Transverse colon (tissue), 4 donors: ENCODE measurements around the gene PIK3R5. TPM values are rescaled to one million over a fixed set of nuclear protein-coding genes. Genes with fewer than 3 reads are reported as not detected.

Experiments
- DNase-seq: peaks from one replicate; pipeline ENCODE4 v3.0.0-alpha.2; 2019
- H3K27ac ChIP-seq, 4 donors: fragments of 200-600 bp; sonication (generic); 2 replicates each; pipeline ENCODE4 v1.5.1; 2016 to 2018; ENCODE audit warnings: inconsistent platforms in 4 of 4
- H3K27me3 ChIP-seq: fragments of 200-600 bp; sonication (generic); 2 replicates; pipeline ENCODE4 v1.5.1; 2017; ENCODE audit warnings: inconsistent platforms
- H3K36me3 ChIP-seq, 4 donors: fragments of 200-600 bp; sonication (generic); 2 replicates each; pipeline ENCODE4 v1.5.1; 2017 to 2019; ENCODE audit warnings: inconsistent platforms in 4 of 4
- H3K4me1 ChIP-seq, 4 donors: fragments of 200-600 bp; sonication (generic); 2 replicates each; pipeline ENCODE4 v1.5.1; 2017 to 2020; ENCODE audit warnings: inconsistent platforms in 4 of 4
- H3K4me3 ChIP-seq, 4 donors: fragments of 200-600 bp; sonication (generic); 1 replicate in 1 of 4; 2 replicates in 3 of 4; pipeline versions ENCODE4 v1.5.1 to v1.6.1; 2017 to 2019; ENCODE audit warnings: inconsistent platforms in 4 of 4
- H3K9me3 ChIP-seq, 2 donors: fragments of 200-600 bp; sonication (generic); 2 replicates each; pipeline ENCODE4 v1.5.1; 2017 to 2019; ENCODE audit warnings: inconsistent platforms in 2 of 2
- EP300 ChIP-seq: sonication (generic); formaldehyde crosslinking; IDR thresholded peaks from one replicate; pipeline ENCODE4 v1.6.1; 2017; ENCODE audit warnings: antibody characterized with exemption, low read depth
- POLR2A ChIP-seq: fragments of 450-650 bp; IDR thresholded peaks from one replicate; pipeline ENCODE4 v1.6.1; 2016; ENCODE audit warnings: antibody characterized with exemption, mild to moderate bottlenecking, moderate library complexity
- POLR2AphosphoS5 ChIP-seq, 3 donors: sonication (generic); formaldehyde crosslinking; IDR thresholded peaks; one replicate each; pipeline ENCODE4 v1.6.1; 2016; ENCODE audit warnings: antibody characterized with exemption in 3 of 3
- WGBS, 2 donors: methylation state at CpG; one replicate each; pipeline ENCODE4 v1.1.5; 2018; ENCODE audit warnings: low coverage in 1 of 2; 5-methylcytosine and 5-hydroxymethylcytosine counted together
- in situ Hi-C, 4 donors: fragments of 200-750 bp; cut with MboI; loops; one replicate each; pipeline versions ENCODE4 v1.15.0 to v1.15.1; 2017; ENCODE audit warnings: low sequenced_read_pairs in 3 of 4, low pct_ligation_motif_present in 1 of 4, low pct_unique_long_range_greater_than_20kb in 1 of 4
- intact Hi-C: fragments of 100-400 bp; cut with DNase I; formaldehyde crosslinking; loops from one replicate; pipeline ENCODE4 v1.15.1; 2023; ENCODE audit warnings: low total_unique reads
- total RNA-seq, 4 donors: library from RNA; depleted of rRNA; stranded (reverse); fragments of >200 nt; gene quantifications; one replicate each; pipeline ENCODE4 v1.1.0, GENCODE V29; 2016
- TF ChIP-seq, protein P1 (sequence below), 5 experiments: fragments of 200-600 bp in 3 of 5; fragments of 450-650 bp in 2 of 5; sonication (generic) in 3 of 5; IDR thresholded peaks; 1 replicate in 2 of 5; 2 replicates in 3 of 5; pipeline ENCODE4 v1.5.1; 2016 to 2017; ENCODE audit warnings: antibody characterized with exemption in 5 of 5, inconsistent platforms in 3 of 5, mild to moderate bottlenecking in 2 of 5, moderate library complexity in 1 of 5

PIK3R5 gene
- total RNA-seq, 4 donors from 2014 or later, result 0.40 to 16.1 (median 10.4) TPM

DNA sequence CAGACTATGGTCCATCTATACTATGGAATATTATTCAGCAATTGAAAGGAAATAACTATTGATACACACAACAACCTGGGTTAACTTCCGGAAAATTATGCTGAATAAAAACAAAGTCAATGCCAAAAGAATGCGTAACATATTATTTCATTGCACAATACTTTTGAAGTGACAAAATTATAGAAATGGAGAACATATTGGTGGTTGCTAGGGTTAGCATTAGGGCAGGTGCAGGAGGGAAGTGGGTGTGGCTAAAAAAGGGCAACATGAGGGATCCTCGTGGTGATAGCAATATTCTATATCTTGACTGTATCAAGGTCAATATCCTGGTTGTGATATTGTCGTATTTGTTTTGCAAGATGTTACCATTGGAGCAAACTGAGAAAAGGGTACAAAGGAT lies 34.9 kb downstream of the PIK3R5 start:
- Histone ChIP-seq H3K36me3 (no peaks in the 10 kb centered on the region), H3K27ac (no peak overlapping the region), H3K4me1 (no peaks in the 10 kb centered on the region), H3K9me3 (peaks cover 17 to 18% of the 10 kb centered on the region in 2 donors), H3K4me3 (no peak overlapping the region), H3K27me3 (no peaks in the 10 kb centered on the region)
- intact Hi-C loops (no loop called here), in situ Hi-C loops (loop anchor here in 1 of 4 donors (25.0 kb wide), 1 partner anchor 93 kb away; no protein-coding TSS in a partner anchor)
- no peak for DNase-seq
- WGBS, 2 donors, result 69 to 81% methylated on average over 4 of the region's 4 CpGs
- no peak for TF ChIP-seq POLR2A
- no peak for TF ChIP-seq POLR2AphosphoS5 (IDR thresholded peaks at IDR 0.05)
- no peak for TF ChIP-seq EP300
- TF ChIP-seq, protein P1, sequence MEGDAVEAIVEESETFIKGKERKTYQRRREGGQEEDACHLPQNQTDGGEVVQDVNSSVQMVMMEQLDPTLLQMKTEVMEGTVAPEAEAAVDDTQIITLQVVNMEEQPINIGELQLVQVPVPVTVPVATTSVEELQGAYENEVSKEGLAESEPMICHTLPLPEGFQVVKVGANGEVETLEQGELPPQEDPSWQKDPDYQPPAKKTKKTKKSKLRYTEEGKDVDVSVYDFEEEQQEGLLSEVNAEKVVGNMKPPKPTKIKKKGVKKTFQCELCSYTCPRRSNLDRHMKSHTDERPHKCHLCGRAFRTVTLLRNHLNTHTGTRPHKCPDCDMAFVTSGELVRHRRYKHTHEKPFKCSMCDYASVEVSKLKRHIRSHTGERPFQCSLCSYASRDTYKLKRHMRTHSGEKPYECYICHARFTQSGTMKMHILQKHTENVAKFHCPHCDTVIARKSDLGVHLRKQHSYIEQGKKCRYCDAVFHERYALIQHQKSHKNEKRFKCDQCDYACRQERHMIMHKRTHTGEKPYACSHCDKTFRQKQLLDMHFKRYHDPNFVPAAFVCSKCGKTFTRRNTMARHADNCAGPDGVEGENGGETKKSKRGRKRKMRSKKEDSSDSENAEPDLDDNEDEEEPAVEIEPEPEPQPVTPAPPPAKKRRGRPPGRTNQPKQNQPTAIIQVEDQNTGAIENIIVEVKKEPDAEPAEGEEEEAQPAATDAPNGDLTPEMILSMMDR (IDR thresholded peaks at IDR 0.05), result no peak

DNA sequence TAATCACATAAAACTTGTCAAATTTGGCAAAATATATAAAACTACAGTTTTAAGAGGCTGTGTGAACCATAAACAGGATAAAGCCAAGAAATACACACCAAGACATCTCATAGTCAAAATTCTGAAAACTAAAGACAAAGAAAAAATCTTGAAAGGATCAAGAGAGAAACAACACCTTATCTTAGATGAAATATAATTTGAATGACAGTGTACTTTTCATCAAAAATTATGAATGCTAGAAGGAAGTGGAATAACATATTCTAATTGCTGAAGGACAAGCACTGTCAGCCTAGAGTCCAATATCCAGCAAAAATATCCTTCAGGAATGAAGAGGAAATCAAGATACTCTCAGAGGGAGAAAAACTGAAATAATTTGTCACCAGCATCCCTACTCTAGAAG lies 37.2 kb downstream of the PIK3R5 start:
- H3K4me3 ChIP-seq, result no peak overlapping the region
- in situ Hi-C loops, result loop anchor here in 1 of 4 donors (25.0 kb wide), 1 partner anchor 91 kb away; no protein-coding TSS in a partner anchor
- no peaks in the 10 kb centered on the region for H3K36me3 ChIP-seq
- no peak overlapping the region for H3K27ac ChIP-seq
- no peak for DNase-seq
- no peak for TF ChIP-seq EP300
- TF ChIP-seq, protein P1 (IDR thresholded peaks at IDR 0.05), result no peak
- no peak for TF ChIP-seq POLR2AphosphoS5 (IDR thresholded peaks at IDR 0.05)
- no peak for TF ChIP-seq POLR2A
- intact Hi-C loops, result no loop called here
- no peaks in the 10 kb centered on the region for H3K4me1 ChIP-seq
- H3K27me3 ChIP-seq, result no peaks in the 10 kb centered on the region
- peaks cover 17 to 18% of the 10 kb centered on the region in 2 donors for H3K9me3 ChIP-seq

DNA sequence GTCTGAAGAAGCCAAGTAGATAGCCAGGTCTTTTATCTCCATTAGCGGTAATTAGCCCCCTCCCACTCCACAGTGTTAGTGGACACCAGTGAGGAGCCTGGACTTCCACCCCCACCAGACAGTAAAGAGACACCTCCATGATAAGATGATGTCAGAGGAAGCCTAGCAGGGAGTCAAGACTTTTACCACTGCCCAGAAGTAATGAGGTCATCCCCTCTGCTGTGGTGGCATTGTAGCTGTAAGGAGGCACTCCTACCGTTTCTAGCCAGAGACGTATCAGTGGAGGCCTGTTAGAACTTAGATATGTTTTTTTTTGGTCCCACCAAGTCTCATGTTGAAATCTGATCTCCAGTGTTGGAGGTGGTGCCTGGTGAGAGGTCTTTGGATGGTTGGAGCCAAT lies 38.1 kb downstream of the PIK3R5 start:
- no peak for DNase-seq
- in situ Hi-C loops, result loop anchor here in 1 of 4 donors (25.0 kb wide), 1 partner anchor 90 kb away; no protein-coding TSS in a partner anchor
- 89% methylated on average over 3 of the region's 3 CpGs; no CpG with 5 or more reads in 1 of the 2 donors for WGBS, 2 donors
- Histone ChIP-seq H3K36me3 (no peaks in the 10 kb centered on the region), H3K4me3 (no peak overlapping the region), H3K27ac (no peak overlapping the region), H3K27me3 (no peaks in the 10 kb centered on the region), H3K4me1 (no peaks in the 10 kb centered on the region), H3K9me3 (peaks cover 17 to 18% of the 10 kb centered on the region in 2 donors)
- intact Hi-C loops, result no loop called here
- TF ChIP-seq POLR2A (no peak), POLR2AphosphoS5 (IDR thresholded peaks at IDR 0.05) (no peak)

DNA sequence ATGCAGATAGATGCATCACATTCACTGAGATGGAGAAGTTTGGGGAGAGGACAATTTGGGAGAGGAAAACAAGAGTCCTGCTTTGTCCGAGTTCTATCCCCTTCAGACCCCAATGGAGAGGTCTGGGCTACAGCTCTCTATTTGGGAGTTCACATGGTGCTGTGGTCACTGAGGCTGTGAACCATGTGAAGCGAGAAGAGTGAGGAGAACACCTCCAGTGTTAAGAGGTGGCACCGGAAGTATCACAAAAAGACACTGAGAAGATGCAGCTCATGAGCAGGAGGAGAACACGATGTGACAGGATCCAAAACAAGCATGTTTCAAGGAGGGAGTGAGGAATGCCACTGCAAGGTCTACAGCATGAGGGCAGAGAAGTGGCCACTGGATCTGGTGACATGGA lies 39.7 kb downstream of the PIK3R5 start:
- intact Hi-C loops (no loop called here), in situ Hi-C loops (loop anchor here in 1 of 4 donors (25.0 kb wide), 1 partner anchor 89 kb away; no protein-coding TSS in a partner anchor)
- Histone ChIP-seq H3K27ac (no peak overlapping the region), H3K36me3 (no peaks in the 10 kb centered on the region), H3K4me1 (no peaks in the 10 kb centered on the region), H3K27me3 (no peaks in the 10 kb centered on the region), H3K9me3 (peaks cover 17 to 18% of the 10 kb centered on the region in 2 donors), H3K4me3 (no peak overlapping the region)
- no peak for DNase-seq
- WGBS, 2 donors, result 69 to 95% methylated on average over 4 of the region's 4 CpGs
- TF ChIP-seq POLR2A (no peak), EP300 (no peak), POLR2AphosphoS5 (IDR thresholded peaks at IDR 0.05) (no peak)
- TF ChIP-seq, protein P1 (IDR thresholded peaks at IDR 0.05), result no peak

DNA sequence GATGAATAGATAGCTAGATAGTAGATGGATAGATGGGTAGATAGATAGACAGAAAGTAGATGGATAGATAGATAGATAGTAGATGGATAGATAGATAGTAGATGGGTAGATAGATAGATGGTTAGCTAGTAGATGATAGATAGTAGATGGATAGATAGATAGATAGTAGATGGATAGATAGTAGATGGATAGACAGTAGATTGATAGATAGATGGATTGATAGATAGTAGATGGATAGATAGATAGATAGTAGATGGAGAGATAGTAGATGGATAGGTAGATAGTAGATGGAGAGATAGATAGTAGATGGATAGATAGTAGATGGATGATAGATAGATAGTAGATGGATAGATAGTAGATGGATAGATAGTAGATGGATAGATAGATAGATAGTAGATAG lies 40.4 kb downstream of the PIK3R5 start:
- Histone ChIP-seq H3K4me3 (no peak overlapping the region), H3K4me1 (no peaks in the 10 kb centered on the region), H3K27ac (no peak overlapping the region), H3K9me3 (peaks cover 17 to 18% of the 10 kb centered on the region in 2 donors), H3K27me3 (no peaks in the 10 kb centered on the region), H3K36me3 (no peaks in the 10 kb centered on the region)
- in situ Hi-C loops (loop anchor here in 1 of 4 donors (25.0 kb wide), 1 partner anchor 88 kb away; no protein-coding TSS in a partner anchor), intact Hi-C loops (no loop called here)
- no peak for TF ChIP-seq POLR2A
- no peak for TF ChIP-seq POLR2AphosphoS5 (IDR thresholded peaks at IDR 0.05)
- no peak for TF ChIP-seq EP300
- TF ChIP-seq, protein P1 (IDR thresholded peaks at IDR 0.05), result no peak
- no peak for DNase-seq
